ENCODE results near the gene NINL.
A peak's percentile ranks its signal among the peaks of the same experiment; 100 is the strongest.

The NINL gene

GRCh38 chr20:25497586-25498279 is 87.6 kb downstream of the NINL start:
- no peak for DNase-seq

GRCh38 chr20:25496968-25497401 is 88.3 kb downstream of the NINL start:
- no peak for DNase-seq

GRCh38 chr20:25496165-25496967 is 89.0 kb downstream of the NINL start:
- no peak for DNase-seq

- no peak for DNase-seq
Observed at GRCh38 chr20:25495189-25495824, 90.0 kb downstream of the NINL start.

- DNase-seq: no peak
Observed at GRCh38 chr20:25494506-25495188, 90.7 kb downstream of the NINL start.

- DNase-seq: no peak
Observed at GRCh38 chr20:25493748-25494505, 91.4 kb downstream of the NINL start.

- DNase-seq: no peak
Observed at GRCh38 chr20:25493137-25493536, 92.2 kb downstream of the NINL start.

GRCh38 chr20:25491446-25492038 is 93.8 kb downstream of the NINL start:
- no peak for DNase-seq

- DNase-seq: no peak
Observed at GRCh38 chr20:25490656-25491445, 94.5 kb downstream of the NINL start.

- no peak for DNase-seq
Observed at GRCh38 chr20:25489221-25489871, 96.0 kb downstream of the NINL start.

GRCh38 chr20:25487975-25488374 is 97.4 kb downstream of the NINL start:
- no peak for DNase-seq

GRCh38 chr20:25487306-25487705 is 98.0 kb downstream of the NINL start:
- DNase-seq: no peak

GRCh38 chr20:25486377-25486776 is 99.0 kb downstream of the NINL start:
- peak; percentile 52 for DNase-seq

- DNase-seq: no peak
Observed at GRCh38 chr20:25485872-25486271, 99.5 kb downstream of the NINL start.

GRCh38 chr20:25484911-25485511 is 100.3 kb downstream of the NINL start:
- no peak for DNase-seq

GRCh38 chr20:25484224-25484846 is 101.0 kb downstream of the NINL start:
- DNase-seq: no peak

- DNase-seq: no peak
Observed at GRCh38 chr20:25483431-25484132, 101.7 kb downstream of the NINL start.

- no peak for DNase-seq
Observed at GRCh38 chr20:25481918-25482253, 103.4 kb downstream of the NINL start.

- no peak for DNase-seq
Observed at GRCh38 chr20:25481235-25481917, 104.0 kb downstream of the NINL start.
